ENCODE measurements around the gene EFHC1.

Gene EFHC1

DNA sequence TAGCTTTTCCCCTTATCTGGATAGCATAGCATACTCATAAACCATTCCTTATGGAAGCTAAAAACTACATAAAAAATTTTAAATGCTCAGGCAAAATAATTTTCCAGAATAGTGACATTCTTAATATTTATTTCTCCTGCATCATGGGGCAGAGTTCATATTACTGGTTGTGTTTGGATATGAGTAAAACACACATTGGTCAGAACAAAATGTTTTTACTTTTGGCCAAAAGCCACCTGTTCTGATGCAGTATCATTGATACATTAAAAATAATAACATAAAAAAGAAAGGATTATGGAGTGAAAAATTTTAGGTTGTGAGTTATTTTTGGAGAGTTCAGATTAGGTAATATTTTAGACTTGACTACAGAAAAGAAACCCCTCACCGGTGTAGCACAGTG is 123.1 kb downstream of the EFHC1 start:
- no peak for ATAC-seq
- TF ChIP-seq ZFP3 (CRISPR knock-in tag; IDR thresholded peaks at IDR 0.05) (no peak), ZNF70 (CRISPR knock-in tag; IDR thresholded peaks at IDR 0.05) (no peak), ZC3H10 (CRISPR knock-in tag; IDR thresholded peaks at IDR 0.05) (no peak), GLIS3 (CRISPR knock-in tag; IDR thresholded peaks at IDR 0.05) (no peak), TCF4 (CRISPR knock-in tag; IDR thresholded peaks at IDR 0.05; ENCODE audit: borderline replicate concordance) (no peak), BACH2 (CRISPR knock-in tag; IDR thresholded peaks at IDR 0.05; ENCODE audit: borderline replicate concordance) (no peak), OSR1 (CRISPR knock-in tag; IDR thresholded peaks at IDR 0.05) (no peak)
- TF ChIP-seq, protein P1, sequence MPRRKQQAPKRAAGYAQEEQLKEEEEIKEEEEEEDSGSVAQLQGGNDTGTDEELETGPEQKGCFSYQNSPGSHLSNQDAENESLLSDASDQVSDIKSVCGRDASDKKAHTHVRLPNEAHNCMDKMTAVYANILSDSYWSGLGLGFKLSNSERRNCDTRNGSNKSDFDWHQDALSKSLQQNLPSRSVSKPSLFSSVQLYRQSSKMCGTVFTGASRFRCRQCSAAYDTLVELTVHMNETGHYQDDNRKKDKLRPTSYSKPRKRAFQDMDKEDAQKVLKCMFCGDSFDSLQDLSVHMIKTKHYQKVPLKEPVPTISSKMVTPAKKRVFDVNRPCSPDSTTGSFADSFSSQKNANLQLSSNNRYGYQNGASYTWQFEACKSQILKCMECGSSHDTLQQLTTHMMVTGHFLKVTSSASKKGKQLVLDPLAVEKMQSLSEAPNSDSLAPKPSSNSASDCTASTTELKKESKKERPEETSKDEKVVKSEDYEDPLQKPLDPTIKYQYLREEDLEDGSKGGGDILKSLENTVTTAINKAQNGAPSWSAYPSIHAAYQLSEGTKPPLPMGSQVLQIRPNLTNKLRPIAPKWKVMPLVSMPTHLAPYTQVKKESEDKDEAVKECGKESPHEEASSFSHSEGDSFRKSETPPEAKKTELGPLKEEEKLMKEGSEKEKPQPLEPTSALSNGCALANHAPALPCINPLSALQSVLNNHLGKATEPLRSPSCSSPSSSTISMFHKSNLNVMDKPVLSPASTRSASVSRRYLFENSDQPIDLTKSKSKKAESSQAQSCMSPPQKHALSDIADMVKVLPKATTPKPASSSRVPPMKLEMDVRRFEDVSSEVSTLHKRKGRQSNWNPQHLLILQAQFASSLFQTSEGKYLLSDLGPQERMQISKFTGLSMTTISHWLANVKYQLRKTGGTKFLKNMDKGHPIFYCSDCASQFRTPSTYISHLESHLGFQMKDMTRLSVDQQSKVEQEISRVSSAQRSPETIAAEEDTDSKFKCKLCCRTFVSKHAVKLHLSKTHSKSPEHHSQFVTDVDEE (CRISPR knock-in tag; IDR thresholded peaks at IDR 0.05): no peak

DNA sequence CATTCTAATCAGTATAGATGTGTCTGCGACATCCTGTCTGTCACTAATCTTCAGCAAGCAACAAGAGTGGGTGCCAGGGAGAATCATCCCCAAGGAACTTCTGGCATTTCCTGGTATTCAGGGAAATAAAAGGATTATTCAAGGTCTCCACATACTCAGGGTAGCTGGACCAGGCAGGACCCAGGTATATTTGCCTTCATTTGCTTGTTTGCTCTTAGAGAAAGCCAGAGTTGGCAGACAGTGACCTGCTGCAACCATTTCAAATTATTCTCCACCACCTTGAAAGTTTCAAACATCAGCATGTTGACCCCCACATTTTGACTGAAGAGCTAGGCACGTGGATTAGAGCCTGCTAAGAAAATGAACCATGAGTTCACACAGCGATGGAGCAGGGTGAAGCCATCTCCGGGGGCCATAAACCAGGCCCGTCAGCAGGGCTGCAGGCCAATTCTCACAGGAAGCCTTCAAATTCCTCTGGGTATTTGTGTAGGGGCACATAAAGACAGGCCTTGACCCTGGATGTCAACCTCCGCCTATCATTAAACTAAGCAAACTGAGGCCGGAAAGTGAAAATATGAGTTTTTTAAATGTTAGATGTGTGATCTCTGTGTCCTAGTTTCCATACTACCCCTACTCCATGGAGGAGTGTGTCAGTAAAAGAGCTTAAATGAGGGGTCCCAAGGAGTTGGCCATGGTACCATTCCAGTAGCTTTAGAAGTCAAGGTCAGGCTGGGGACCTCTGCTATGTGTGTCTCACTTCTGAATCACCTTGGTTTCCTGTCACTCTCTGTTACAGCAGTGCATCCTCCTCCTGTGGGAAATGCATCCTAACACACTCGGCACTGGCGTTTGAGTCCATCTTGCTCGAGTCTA is 123.8 kb downstream of the EFHC1 start:
- ATAC-seq: peak; percentile 22; the same call in 2 of the 3 replicates
- TF ChIP-seq TOX (CRISPR knock-in tag; IDR thresholded peaks at IDR 0.05; ENCODE audit: borderline replicate concordance): no peak
- TF ChIP-seq CSDC2 (CRISPR knock-in tag; IDR thresholded peaks at IDR 0.05): no peak
- TF ChIP-seq GLIS3 (CRISPR knock-in tag; IDR thresholded peaks at IDR 0.05): no peak
- TF ChIP-seq ZNF565 (CRISPR knock-in tag; conservative IDR thresholded peaks at IDR 0.05; ENCODE audit: low read depth): no peak
- no peak for TF ChIP-seq SNAI2 (CRISPR knock-in tag; IDR thresholded peaks at IDR 0.05)
- TF ChIP-seq PPARA (CRISPR knock-in tag; IDR thresholded peaks at IDR 0.05; ENCODE audit: borderline replicate concordance): no peak
- TF ChIP-seq ZC3H10 (CRISPR knock-in tag; IDR thresholded peaks at IDR 0.05): no peak
- TF ChIP-seq, protein P2, sequence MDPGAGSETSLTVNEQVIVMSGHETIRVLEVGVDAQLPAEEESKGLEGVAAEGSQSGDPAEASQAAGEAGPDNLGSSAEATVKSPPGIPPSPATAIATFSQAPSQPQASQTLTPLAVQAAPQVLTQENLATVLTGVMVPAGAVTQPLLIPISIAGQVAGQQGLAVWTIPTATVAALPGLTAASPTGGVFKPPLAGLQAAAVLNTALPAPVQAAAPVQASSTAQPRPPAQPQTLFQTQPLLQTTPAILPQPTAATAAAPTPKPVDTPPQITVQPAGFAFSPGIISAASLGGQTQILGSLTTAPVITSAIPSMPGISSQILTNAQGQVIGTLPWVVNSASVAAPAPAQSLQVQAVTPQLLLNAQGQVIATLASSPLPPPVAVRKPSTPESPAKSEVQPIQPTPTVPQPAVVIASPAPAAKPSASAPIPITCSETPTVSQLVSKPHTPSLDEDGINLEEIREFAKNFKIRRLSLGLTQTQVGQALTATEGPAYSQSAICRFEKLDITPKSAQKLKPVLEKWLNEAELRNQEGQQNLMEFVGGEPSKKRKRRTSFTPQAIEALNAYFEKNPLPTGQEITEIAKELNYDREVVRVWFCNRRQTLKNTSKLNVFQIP (CRISPR knock-in tag; IDR thresholded peaks at IDR 0.05; ENCODE audit: borderline replicate concordance, low read depth): no peak
- no peak for TF ChIP-seq OSR1 (CRISPR knock-in tag; IDR thresholded peaks at IDR 0.05)
- TF ChIP-seq TCF4 (CRISPR knock-in tag; IDR thresholded peaks at IDR 0.05; ENCODE audit: borderline replicate concordance): no peak
- no peak for TF ChIP-seq ZNF70 (CRISPR knock-in tag; IDR thresholded peaks at IDR 0.05)
- TF ChIP-seq, protein P3, sequence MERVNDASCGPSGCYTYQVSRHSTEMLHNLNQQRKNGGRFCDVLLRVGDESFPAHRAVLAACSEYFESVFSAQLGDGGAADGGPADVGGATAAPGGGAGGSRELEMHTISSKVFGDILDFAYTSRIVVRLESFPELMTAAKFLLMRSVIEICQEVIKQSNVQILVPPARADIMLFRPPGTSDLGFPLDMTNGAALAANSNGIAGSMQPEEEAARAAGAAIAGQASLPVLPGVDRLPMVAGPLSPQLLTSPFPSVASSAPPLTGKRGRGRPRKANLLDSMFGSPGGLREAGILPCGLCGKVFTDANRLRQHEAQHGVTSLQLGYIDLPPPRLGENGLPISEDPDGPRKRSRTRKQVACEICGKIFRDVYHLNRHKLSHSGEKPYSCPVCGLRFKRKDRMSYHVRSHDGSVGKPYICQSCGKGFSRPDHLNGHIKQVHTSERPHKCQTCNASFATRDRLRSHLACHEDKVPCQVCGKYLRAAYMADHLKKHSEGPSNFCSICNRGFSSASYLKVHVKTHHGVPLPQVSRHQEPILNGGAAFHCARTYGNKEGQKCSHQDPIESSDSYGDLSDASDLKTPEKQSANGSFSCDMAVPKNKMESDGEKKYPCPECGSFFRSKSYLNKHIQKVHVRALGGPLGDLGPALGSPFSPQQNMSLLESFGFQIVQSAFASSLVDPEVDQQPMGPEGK (CRISPR knock-in tag; IDR thresholded peaks at IDR 0.05; ENCODE audit: borderline replicate concordance): no peak
- no peak for TF ChIP-seq ZFP3 (CRISPR knock-in tag; IDR thresholded peaks at IDR 0.05)
- TF ChIP-seq ARNTL (CRISPR knock-in tag; IDR thresholded peaks at IDR 0.05; ENCODE audit: borderline replicate concordance, low read depth): no peak
- TF ChIP-seq, protein P4, sequence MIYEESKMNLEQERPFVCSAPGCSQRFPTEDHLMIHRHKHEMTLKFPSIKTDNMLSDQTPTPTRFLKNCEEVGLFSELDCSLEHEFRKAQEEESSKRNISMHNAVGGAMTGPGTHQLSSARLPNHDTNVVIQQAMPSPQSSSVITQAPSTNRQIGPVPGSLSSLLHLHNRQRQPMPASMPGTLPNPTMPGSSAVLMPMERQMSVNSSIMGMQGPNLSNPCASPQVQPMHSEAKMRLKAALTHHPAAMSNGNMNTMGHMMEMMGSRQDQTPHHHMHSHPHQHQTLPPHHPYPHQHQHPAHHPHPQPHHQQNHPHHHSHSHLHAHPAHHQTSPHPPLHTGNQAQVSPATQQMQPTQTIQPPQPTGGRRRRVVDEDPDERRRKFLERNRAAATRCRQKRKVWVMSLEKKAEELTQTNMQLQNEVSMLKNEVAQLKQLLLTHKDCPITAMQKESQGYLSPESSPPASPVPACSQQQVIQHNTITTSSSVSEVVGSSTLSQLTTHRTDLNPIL (CRISPR knock-in tag; IDR thresholded peaks at IDR 0.05; ENCODE audit: low read depth): no peak
- no peak for TF ChIP-seq ESRRG (CRISPR knock-in tag; IDR thresholded peaks at IDR 0.05)

DNA sequence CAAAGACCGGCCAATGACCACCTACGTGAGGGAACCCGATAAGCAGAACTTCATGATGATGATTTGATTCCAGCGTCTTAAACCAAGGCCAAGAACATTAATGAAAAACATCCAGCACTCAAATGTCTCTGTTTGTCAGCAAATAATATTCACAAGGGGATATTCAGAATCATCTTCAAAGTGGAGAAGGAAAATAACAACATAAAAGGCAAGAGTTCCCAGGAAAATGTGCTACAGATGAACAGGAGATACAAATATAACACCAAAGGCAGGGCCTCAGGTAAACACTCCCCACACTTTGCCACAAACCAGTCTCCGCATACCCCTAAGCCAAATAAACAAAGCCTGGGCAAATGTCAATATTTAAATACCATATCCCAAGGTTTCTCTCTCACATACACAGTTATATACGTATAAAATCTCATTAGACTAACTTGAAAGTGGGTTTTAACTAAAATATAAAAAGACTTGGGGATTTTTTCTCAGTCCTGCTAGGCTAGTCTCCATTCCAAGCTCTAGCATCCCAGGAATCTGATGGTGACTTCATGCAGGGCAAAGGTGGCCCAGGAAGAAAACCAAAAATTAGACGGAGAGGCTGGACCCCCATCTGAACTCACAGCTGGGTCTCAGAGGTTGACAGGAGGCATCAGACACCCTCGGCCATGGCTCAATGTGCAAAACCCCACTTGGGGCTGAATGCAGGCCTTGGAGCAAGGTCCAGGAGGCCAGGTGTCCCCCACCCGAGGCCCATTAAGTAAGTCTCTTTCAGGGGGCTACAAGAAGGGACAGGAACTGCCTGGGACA is 124.7 kb downstream of the EFHC1 start:
- TF ChIP-seq, protein P4 (CRISPR knock-in tag; IDR thresholded peaks at IDR 0.05; ENCODE audit: low read depth): no peak
- no peak for TF ChIP-seq SNAI2 (CRISPR knock-in tag; IDR thresholded peaks at IDR 0.05)
- TF ChIP-seq, protein P2 (CRISPR knock-in tag; IDR thresholded peaks at IDR 0.05; ENCODE audit: borderline replicate concordance, low read depth): no peak
- TF ChIP-seq ESRRG (CRISPR knock-in tag; IDR thresholded peaks at IDR 0.05): no peak
- TF ChIP-seq, protein P5, sequence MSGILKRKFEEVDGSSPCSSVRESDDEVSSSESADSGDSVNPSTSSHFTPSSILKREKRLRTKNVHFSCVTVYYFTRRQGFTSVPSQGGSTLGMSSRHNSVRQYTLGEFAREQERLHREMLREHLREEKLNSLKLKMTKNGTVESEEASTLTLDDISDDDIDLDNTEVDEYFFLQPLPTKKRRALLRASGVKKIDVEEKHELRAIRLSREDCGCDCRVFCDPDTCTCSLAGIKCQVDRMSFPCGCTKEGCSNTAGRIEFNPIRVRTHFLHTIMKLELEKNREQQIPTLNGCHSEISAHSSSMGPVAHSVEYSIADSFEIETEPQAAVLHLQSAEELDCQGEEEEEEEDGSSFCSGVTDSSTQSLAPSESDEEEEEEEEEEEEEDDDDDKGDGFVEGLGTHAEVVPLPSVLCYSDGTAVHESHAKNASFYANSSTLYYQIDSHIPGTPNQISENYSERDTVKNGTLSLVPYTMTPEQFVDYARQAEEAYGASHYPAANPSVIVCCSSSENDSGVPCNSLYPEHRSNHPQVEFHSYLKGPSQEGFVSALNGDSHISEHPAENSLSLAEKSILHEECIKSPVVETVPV (CRISPR knock-in tag; IDR thresholded peaks at IDR 0.05): no peak
- TF ChIP-seq OSR1 (CRISPR knock-in tag; IDR thresholded peaks at IDR 0.05): no peak
- TF ChIP-seq ZFP3 (CRISPR knock-in tag; IDR thresholded peaks at IDR 0.05): no peak
- TF ChIP-seq TCF4 (CRISPR knock-in tag; IDR thresholded peaks at IDR 0.05; ENCODE audit: borderline replicate concordance): no peak
- no peak for TF ChIP-seq GLIS3 (CRISPR knock-in tag; IDR thresholded peaks at IDR 0.05)
- TF ChIP-seq ZNF565 (CRISPR knock-in tag; conservative IDR thresholded peaks at IDR 0.05; ENCODE audit: low read depth): no peak
- TF ChIP-seq ZC3H10 (CRISPR knock-in tag; IDR thresholded peaks at IDR 0.05): no peak
- no peak for TF ChIP-seq TOX (CRISPR knock-in tag; IDR thresholded peaks at IDR 0.05; ENCODE audit: borderline replicate concordance)
- no peak for TF ChIP-seq ARNTL (CRISPR knock-in tag; IDR thresholded peaks at IDR 0.05; ENCODE audit: borderline replicate concordance, low read depth)
- TF ChIP-seq ZFP30 (CRISPR knock-in tag; IDR thresholded peaks at IDR 0.05): no peak
- ATAC-seq: no peak
